Neural crest cell (in vitro differentiated cells): ENCODE results near the gene MYO15B. TPM values are rescaled to one million over a fixed set of nuclear protein-coding genes. Genes with fewer than 3 reads are reported as not detected.

Experiments used
- DNase-seq: peaks from one replicate; pipeline ENCODE4 v3.0.0; 2021; ENCODE audit warnings: low read depth, mixed read lengths, low spot score
- H3K27ac Mint-ChIP-seq: one replicate; pipeline ENCODE4 v1.8.0; 2021; ENCODE audit warnings: mild to moderate bottlenecking, mixed read lengths; ENCODE audit not compliant: unreplicated experiment
- H3K27me3 Mint-ChIP-seq: 2 replicates; pipeline ENCODE4 v1.8.0; 2021; ENCODE audit warnings: low read depth, mild to moderate bottlenecking, mixed read lengths
- H3K36me3 Mint-ChIP-seq: 2 replicates; pipeline ENCODE4 v1.8.0; 2021; ENCODE audit warnings: low read depth, mild to moderate bottlenecking, mixed read lengths
- H3K4me1 Mint-ChIP-seq: 2 replicates; pipeline ENCODE4 v1.8.0; 2021; ENCODE audit warnings: mixed read lengths
- H3K4me3 Mint-ChIP-seq: one replicate; pipeline ENCODE4 v1.8.0; 2021; ENCODE audit warnings: mild to moderate bottlenecking, mixed read lengths
- H3K9me3 Mint-ChIP-seq: 2 replicates; pipeline ENCODE4 v1.8.0; 2021; ENCODE audit warnings: mixed read lengths
- total RNA-seq: library from RNA; stranded (reverse); gene quantifications from 2 replicates; pipeline ENCODE4 v1.2.1, GENCODE V29; 2021
- TF ChIP-seq, protein P1 (sequence below): fragments of 200-600 bp; sonication (generic); conservative IDR thresholded peaks from 2 replicates; pipeline ENCODE4 v1.5.0; 2021; ENCODE audit warnings: antibody characterized with exemption, mild to moderate bottlenecking

The MYO15B gene
- total RNA-seq, 1 donor from 2014 or later: 23.7 TPM

DNA sequence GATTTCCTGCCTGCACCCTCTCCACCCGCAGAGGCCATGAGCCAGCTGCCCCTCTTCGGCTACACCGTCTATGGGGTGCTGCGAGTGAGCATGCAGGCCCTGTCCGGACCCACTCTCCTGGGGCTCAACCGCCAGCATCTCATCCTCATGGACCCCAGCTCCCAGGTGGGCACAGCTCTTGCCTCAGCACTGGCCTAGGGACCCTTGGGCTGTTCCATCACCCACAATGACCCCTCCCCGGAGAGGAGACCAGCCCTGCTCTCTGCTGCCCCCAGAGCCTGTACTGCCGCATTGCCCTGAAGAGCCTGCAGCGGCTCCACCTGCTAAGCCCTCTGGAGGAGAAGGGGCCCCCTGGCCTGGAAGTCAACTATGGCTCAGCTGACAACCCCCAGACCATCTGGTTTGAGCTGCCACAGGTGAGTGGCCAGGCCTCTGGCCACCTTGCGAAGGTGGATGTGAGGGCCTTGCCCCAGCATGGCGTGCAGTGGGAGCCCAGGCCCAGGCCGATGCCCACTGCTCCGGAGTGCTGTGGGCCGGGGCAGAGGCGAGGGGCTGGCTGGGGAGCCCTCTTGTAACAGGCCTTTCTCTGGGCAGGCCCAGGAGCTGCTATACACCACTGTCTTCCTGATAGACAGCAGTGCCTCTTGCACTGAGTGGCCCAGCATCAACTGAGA, 38.4 kb downstream of the MYO15B start:
- Mint-ChIP-seq H3K4me3 (no peak overlapping the region), H3K4me1 (peaks cover 9% of the 10 kb centered on the region), H3K9me3 (no peaks in the 10 kb centered on the region), H3K27ac (no peak overlapping the region), H3K27me3 (peaks cover 3% of the 10 kb centered on the region), H3K36me3 (no peaks in the 10 kb centered on the region)
- TF ChIP-seq, protein P1, sequence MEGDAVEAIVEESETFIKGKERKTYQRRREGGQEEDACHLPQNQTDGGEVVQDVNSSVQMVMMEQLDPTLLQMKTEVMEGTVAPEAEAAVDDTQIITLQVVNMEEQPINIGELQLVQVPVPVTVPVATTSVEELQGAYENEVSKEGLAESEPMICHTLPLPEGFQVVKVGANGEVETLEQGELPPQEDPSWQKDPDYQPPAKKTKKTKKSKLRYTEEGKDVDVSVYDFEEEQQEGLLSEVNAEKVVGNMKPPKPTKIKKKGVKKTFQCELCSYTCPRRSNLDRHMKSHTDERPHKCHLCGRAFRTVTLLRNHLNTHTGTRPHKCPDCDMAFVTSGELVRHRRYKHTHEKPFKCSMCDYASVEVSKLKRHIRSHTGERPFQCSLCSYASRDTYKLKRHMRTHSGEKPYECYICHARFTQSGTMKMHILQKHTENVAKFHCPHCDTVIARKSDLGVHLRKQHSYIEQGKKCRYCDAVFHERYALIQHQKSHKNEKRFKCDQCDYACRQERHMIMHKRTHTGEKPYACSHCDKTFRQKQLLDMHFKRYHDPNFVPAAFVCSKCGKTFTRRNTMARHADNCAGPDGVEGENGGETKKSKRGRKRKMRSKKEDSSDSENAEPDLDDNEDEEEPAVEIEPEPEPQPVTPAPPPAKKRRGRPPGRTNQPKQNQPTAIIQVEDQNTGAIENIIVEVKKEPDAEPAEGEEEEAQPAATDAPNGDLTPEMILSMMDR: peak; percentile 72
- peak; percentile 64 for DNase-seq

DNA sequence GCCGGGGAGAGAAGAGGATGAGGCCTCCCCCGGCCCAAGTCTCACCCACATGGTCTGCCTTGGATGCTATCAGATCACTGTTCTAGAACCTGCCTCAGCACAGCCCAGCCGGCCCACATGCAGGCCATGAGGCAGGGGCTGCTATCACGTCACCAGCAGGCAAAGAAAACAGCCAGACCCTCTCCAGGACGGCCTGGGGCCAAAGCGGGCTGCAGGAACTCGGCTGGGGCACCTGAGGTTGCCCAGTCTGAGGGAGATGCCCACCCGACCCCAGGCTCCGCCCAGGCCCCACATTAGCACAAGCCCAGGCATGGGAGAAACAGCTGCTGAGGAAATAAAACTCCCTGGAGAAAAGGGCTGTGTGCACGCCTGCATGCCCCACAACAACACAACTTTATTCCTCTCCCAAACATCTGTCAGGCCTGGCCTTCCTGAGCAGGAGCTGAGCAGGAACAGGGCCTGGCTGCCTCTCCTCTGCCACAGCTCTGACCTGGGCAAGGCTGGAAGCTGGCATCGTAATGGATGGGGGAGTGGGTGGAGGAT, 39.0 kb downstream of the MYO15B start:
- DNase-seq: no peak
- Mint-ChIP-seq H3K27me3 (peaks cover 3% of the 10 kb centered on the region), H3K4me3 (no peak overlapping the region), H3K4me1 (peaks cover 9% of the 10 kb centered on the region), H3K9me3 (no peaks in the 10 kb centered on the region), H3K27ac (no peak overlapping the region), H3K36me3 (no peaks in the 10 kb centered on the region)
- TF ChIP-seq, protein P1: no peak

DNA sequence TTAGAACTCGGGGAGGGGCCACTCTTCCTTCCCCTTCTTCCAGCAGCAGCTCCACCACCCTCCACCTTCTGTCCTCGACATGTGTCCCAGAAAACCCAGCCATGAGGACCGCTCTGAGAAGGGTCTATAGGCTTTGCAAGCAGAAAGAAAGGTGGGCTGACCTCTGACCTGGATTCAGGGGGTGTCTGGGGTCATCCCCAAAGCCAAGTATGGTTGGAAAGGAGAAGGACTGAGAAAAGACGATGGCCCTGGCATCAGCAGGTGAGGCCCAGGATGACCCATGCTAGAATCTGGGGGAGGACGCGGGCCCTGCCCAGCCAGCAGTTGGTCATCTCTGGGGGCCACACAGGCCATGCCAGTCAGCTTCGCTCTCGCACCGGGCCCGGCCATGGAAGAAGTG, 39.5 kb downstream of the MYO15B start:
- Mint-ChIP-seq H3K9me3 (no peaks in the 10 kb centered on the region), H3K36me3 (no peaks in the 10 kb centered on the region), H3K27me3 (peaks cover 3% of the 10 kb centered on the region), H3K4me1 (peaks cover 7% of the 10 kb centered on the region), H3K27ac (no peak overlapping the region), H3K4me3 (no peak overlapping the region)
- TF ChIP-seq, protein P1: no peak
- no peak for DNase-seq

DNA sequence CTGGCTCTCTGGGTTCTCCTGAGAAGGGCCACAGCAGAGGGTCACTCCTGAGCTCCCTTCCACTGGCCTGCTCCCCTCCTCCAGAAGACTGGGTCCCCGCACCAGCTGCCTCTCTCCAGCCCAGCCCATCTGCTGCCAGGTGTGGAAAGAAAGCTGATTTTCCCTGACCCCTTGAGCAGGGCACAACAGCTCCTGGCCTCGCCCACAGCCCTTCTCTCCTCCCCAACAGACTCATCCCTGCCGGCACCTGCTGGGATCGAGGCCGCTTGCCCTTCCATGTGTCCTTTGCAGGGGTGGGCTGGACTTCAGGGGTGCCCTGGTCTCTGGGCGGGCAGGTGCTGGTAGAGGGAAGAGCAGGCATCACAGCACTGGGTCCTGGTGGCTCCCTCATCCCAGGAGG, 40.8 kb downstream of the MYO15B start:
- Mint-ChIP-seq H3K27ac (no peak overlapping the region), H3K36me3 (no peaks in the 10 kb centered on the region), H3K27me3 (no peaks in the 10 kb centered on the region), H3K4me3 (no peak overlapping the region), H3K4me1 (peaks cover 11% of the 10 kb centered on the region), H3K9me3 (no peaks in the 10 kb centered on the region)
- TF ChIP-seq, protein P1: no peak
- no peak for DNase-seq

DNA sequence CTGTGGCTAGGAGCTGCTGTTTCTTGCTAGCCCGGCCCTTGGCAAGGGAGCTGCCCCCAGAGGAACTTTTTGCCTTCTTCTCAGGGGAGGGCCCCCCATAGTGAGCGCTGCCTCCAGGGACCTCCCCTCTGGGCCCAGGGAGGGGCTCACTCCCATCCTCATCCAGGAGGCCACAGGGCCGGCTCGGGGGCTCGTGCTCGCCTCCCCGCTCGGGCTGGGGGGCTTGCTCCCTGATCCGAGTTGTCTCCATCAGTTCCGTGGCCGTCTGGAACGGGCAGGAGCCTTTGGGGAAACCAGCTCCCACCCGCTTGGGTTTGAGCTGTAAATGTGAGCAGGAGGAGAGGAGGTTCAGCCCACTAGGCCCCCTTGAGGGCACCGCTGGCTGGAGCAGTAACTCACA, 41.6 kb downstream of the MYO15B start:
- Mint-ChIP-seq H3K27ac (no peak overlapping the region), H3K4me1 (peaks cover 18% of the 10 kb centered on the region), H3K4me3 (no peak overlapping the region), H3K27me3 (no peaks in the 10 kb centered on the region), H3K36me3 (no peaks in the 10 kb centered on the region), H3K9me3 (no peaks in the 10 kb centered on the region)
- TF ChIP-seq, protein P1: no peak
- no peak for DNase-seq
